Heart right ventricle (tissue), 16 donors: ENCODE data around the gene SETD2. TPM values are rescaled to one million over a fixed set of nuclear protein-coding genes. Genes with fewer than 3 reads are reported as not detected.

Experiments used
- ATAC-seq, 8 donors: fragments of 200-7000 bp; cut with Tn5 transposase; one replicate each; pipeline ENCODE4 v1.9.1; 2020; ENCODE audit warnings: mild to moderate bottlenecking in 8 of 8, moderate library complexity in 8 of 8, moderate number of reproducible peaks in 1 of 8
- DNase-seq, 2 donors: peaks; one replicate each; pipeline ENCODE4 v3.0.0-alpha.2; 2020
- H3K27ac ChIP-seq, 10 donors: fragments of 200-600 bp; sonication (generic) in 2 of 10; one replicate each; pipeline versions ENCODE4 v1.5.0 to v1.8.0; 2020 to 2022; ENCODE audit warnings: mild to moderate bottlenecking in 3 of 10
- H3K27me3 ChIP-seq, 7 donors: fragments of 200-600 bp; one replicate each; pipeline ENCODE4 v1.8.0; 2021 to 2022; ENCODE audit warnings: mild to moderate bottlenecking in 2 of 7
- H3K36me3 ChIP-seq, 9 donors: fragments of 200-600 bp; sonication (generic) in 1 of 9; one replicate each; pipeline versions ENCODE4 v1.5.0 to v1.8.0; 2020 to 2022; ENCODE audit warnings: mild to moderate bottlenecking in 2 of 9
- H3K4me1 ChIP-seq, 9 donors: fragments of 200-600 bp; sonication (generic) in 1 of 9; one replicate each; pipeline versions ENCODE4 v1.5.0 to v1.8.0; 2020 to 2022; ENCODE audit warnings: mild to moderate bottlenecking in 4 of 9
- H3K4me3 ChIP-seq, 10 donors: fragments of 200-600 bp; sonication (generic) in 2 of 10; one replicate each; pipeline versions ENCODE4 v1.5.0 to v1.8.0; 2020 to 2022; ENCODE audit warnings: mild to moderate bottlenecking in 7 of 10, moderate library complexity in 2 of 10
- H3K9me3 ChIP-seq, 11 donors: fragments of 200-600 bp in 10 of 11; sonication (generic) in 2 of 11; one replicate each; pipeline versions ENCODE4 v1.5.0 to v1.8.0; 2013 to 2022; ENCODE audit warnings: mild to moderate bottlenecking in 2 of 11, control low read depth in 1 of 11, moderate library complexity in 1 of 11
- CTCF ChIP-seq, 9 donors: fragments of 200-600 bp; sonication (generic) in 2 of 9; IDR thresholded peaks; one replicate each; pipeline versions ENCODE4 v1.5.0 to v1.8.0; 2021 to 2022; ENCODE audit warnings: antibody characterized with exemption in 9 of 9, mild to moderate bottlenecking in 5 of 9, moderate library complexity in 1 of 9
- WGBS, 2 donors: extraction: QIAGEN DNeasy Blood & Tissue Kit; methylation state at CpG; one replicate each; pipeline ENCODE4 v1.1.7; 2013; ENCODE audit warnings: inconsistent platforms in 1 of 2; 5-methylcytosine and 5-hydroxymethylcytosine counted together
- intact Hi-C, 10 donors: fragments of 100-400 bp; cut with DNase I; formaldehyde crosslinking; loops; one replicate each; pipeline versions ENCODE4 v1.11.1 to v1.14.2; 2022
- polyA plus RNA-seq, 2 donors: library from polyadenylated mRNA; stranded (reverse); fragments of 200-250 nt; gene quantifications; one replicate each; pipeline ENCODE4 v1.2.3, GENCODE V29; 2013
- total RNA-seq, 10 donors: library from RNA; stranded (reverse); fragmentation: NEBNext Ultra II Directional in 3 of 10; extraction: Animal tissue kit (Norgen Biotek cat#: 25700) in 3 of 10; gene quantifications; one replicate each; pipeline versions ENCODE4 v1.2.1 to v1.2.4, GENCODE V29; 2021 to 2023
- donor health status: Arrhythmogenic right ventricular cardiomyopathy.
- donor health status: ischemic (EF 13 %, LVEDD 7.1; RV severe dilation, severe dysfunction).
- donor health status: healthy with polysubstance abuse.
- donor health status: DM: no; HTN: yes; CAD: no.
- donor health status: DM: no; HTN: no; CAD: no.
- donor health status: ischemic (EF 25% LVEDD 6.9; RV normal size, moderate dysfunction).
- donor health status: ischemic (EF 25% LVEDD 5.7; RV mildly dilated, moderate dysfunction).
- donor health status: healthy.
- donor health status: DM: yes; HTN: yes; CAD: no.
- donor health status: Ischemic cardiomyopathy.
- donor health status: ischemic (EF 35%, LVEDD 5.7; RV mildly dilated, moderate dysfunction).
- donor health status: nonischemic (EF 11% LVEDD 7.7; RV severe dilation, severe dysfunction).
- donor health status: DM: yes; HTN: yes; CAD: no.
- donor health status: PGD.
- donor health status: ischemic (EF 29% LVEDD 5.4; RV normal size, mild dysfunction).
- donor health status: nonischemic (EF 23%, LVEDD 6.1; RV moderate dilation, normal function).

The SETD2 gene
- total and polyA plus RNA-seq, 12 donors, result 8.6 to 34.4 (median 30.0) TPM

GRCh38 chr3:47006145-47006651 is 157.7 kb downstream of the SETD2 start:
- H3K4me1 ChIP-seq, result peaks cover 5 to 16% (median 13%) of the 10 kb centered on the region in 9 donors
- DNase-seq (no peak), ATAC-seq (no peak)
- no peak overlapping the region for H3K27ac ChIP-seq
- H3K4me3 ChIP-seq, result no peak overlapping the region
- no peaks in the 10 kb centered on the region for H3K9me3 ChIP-seq
- intact Hi-C loops, result loop anchor here in 2 of 10 donors (10.0 kb wide), 1 partner anchor 301 kb away; the partner anchor contains the start of gene TMIE (in 2 of the 2)
- 89 to 91% methylated on average over 9 of the region's 9 CpGs for WGBS, 2 donors
- peaks cover 0 to 85% (median 4%) of the 10 kb centered on the region in 9 donors for H3K36me3 ChIP-seq
- H3K27me3 ChIP-seq, result no peaks in the 10 kb centered on the region
- TF ChIP-seq CTCF (IDR thresholded peaks at IDR 0.05), result no peak

- H3K4me1 ChIP-seq, result peaks cover 5 to 16% (median 13%) of the 10 kb centered on the region in 9 donors
- no peak overlapping the region for H3K27ac ChIP-seq
- WGBS, 2 donors, result 84 to 85% methylated on average over 32 of the region's 32 CpGs
- ATAC-seq (no peak), DNase-seq (peak in 1 of 2 donors; percentile 13)
- H3K9me3 ChIP-seq, result no peaks in the 10 kb centered on the region
- peaks cover 0 to 91% (median 4%) of the 10 kb centered on the region in 9 donors for H3K36me3 ChIP-seq
- no peaks in the 10 kb centered on the region for H3K27me3 ChIP-seq
- intact Hi-C loops, result loop anchor here in 2 of 10 donors (10.0 kb wide), 1 partner anchor 301 kb away; the partner anchor contains the start of gene TMIE (in 2 of the 2)
- H3K4me3 ChIP-seq, result no peak overlapping the region
- TF ChIP-seq CTCF (IDR thresholded peaks at IDR 0.05), result no peak
Measured at GRCh38 chr3:47005212-47006144, 158.4 kb downstream of the SETD2 start.

- Histone ChIP-seq H3K36me3 (peaks cover 0 to 95% (median 4%) of the 10 kb centered on the region in 9 donors), H3K9me3 (no peaks in the 10 kb centered on the region), H3K4me1 (peaks cover 0 to 9% (median 4%) of the 10 kb centered on the region in 9 donors), H3K4me3 (no peak overlapping the region), H3K27me3 (no peaks in the 10 kb centered on the region), H3K27ac (no peak overlapping the region)
- intact Hi-C loops, result loop anchor here in 3 of 10 donors (5.0 to 10.0 kb wide), 2 partner anchors 82 to 300 kb away; partner anchors contain the start of gene TMIE (in 2 of the 3)
- 95% methylated on average over 17 of the region's 17 CpGs for WGBS, 2 donors
- no peak for ATAC-seq
- DNase-seq, result peak in 1 of 2 donors; percentile 8
- no peak for TF ChIP-seq CTCF (IDR thresholded peaks at IDR 0.05)
Measured at GRCh38 chr3:47004369-47005211, 159.3 kb downstream of the SETD2 start.
